HG03025 (cell line): ENCODE measurements around the gene C9orf78.
A peak's percentile ranks its signal among the peaks of the same experiment; 100 is the strongest.

Experiments used
- ATAC-seq: cut with Tn5 transposase; IDR thresholded peaks from one replicate; pipeline ENCODE4 v1.9.1; 2021; ENCODE audit warnings: mild to moderate bottlenecking, moderate library complexity; ENCODE audit not compliant: unreplicated experiment, low FRiP score

The C9orf78 gene

GRCh38 chr9:129848712-129849441 lies 13.8 kb upstream of the C9orf78 start:
- ATAC-seq, result no peak

- ATAC-seq, result no peak
These were observed 10.3 kb upstream of the C9orf78 start for GRCh38 chr9:129845373-129845772.

- ATAC-seq, result no peak
These were observed 6.0 kb upstream of the C9orf78 start for GRCh38 chr9:129841071-129841470.

GRCh38 chr9:129840034-129840433 lies 5.0 kb upstream of the C9orf78 start:
- no peak for ATAC-seq

- no peak for ATAC-seq
These were observed 4.4 kb upstream of the C9orf78 start for GRCh38 chr9:129839324-129840023.

- ATAC-seq, result no peak
These were observed 3.7 kb upstream of the C9orf78 start for GRCh38 chr9:129838707-129839259.

- ATAC-seq, result no peak
These were observed 1.4 kb upstream of the C9orf78 start for GRCh38 chr9:129836311-129837007.

GRCh38 chr9:129835860-129836223 lies 767 bp upstream of the C9orf78 start:
- no peak for ATAC-seq

- ATAC-seq, result peak; percentile 28
These were observed 467 bp downstream of the C9orf78 start for GRCh38 chr9:129834489-129835127.

GRCh38 chr9:129832982-129833381 lies 2.1 kb downstream of the C9orf78 start:
- no peak for ATAC-seq

GRCh38 chr9:129828969-129829368 lies 6.1 kb downstream of the C9orf78 start:
- ATAC-seq, result no peak

- ATAC-seq, result no peak
These were observed 7.0 kb downstream of the C9orf78 start for GRCh38 chr9:129828051-129828450.

GRCh38 chr9:129826759-129827158 lies 8.3 kb downstream of the C9orf78 start:
- ATAC-seq, result no peak

- no peak for ATAC-seq
These were observed 8.7 kb downstream of the C9orf78 start for GRCh38 chr9:129826344-129826743.

- peak; percentile 79 for ATAC-seq
These were observed 11.0 kb downstream of the C9orf78 start, which contains the start of gene TOR1A for GRCh38 chr9:129823935-129824601. TOR1A (minus strand) TSS chr9:129824136; CDS start chr9:129824085, 51 bp downstream.

GRCh38 chr9:129823542-129823934 lies 11.5 kb downstream of the C9orf78 start:
- ATAC-seq, result peak; percentile 24

GRCh38 chr9:129822898-129823541 lies 12.1 kb downstream of the C9orf78 start:
- no peak for ATAC-seq

GRCh38 chr9:129816501-129817435 lies 18.3 kb downstream of the C9orf78 start:
- ATAC-seq, result no peak

- no peak for ATAC-seq
These were observed 19.8 kb downstream of the C9orf78 start for GRCh38 chr9:129815278-129815677.
